Mononuclear cell (primary cell): ENCODE results near the gene BICDL2. TPM values are rescaled to one million over a fixed set of nuclear protein-coding genes. Genes with fewer than 3 reads are reported as not detected.
"Not testable (repeated sequence)": the region's sequence is repeated elsewhere in the genome, so short reads cannot be mapped to it uniquely, and the experiment has no call there.

ENCODE experiments used
- H3K27me3 ChIP-seq: 2 replicates; pipeline ENCODE4 v1.6.0; 2011; ENCODE audit warnings: low read length, control low read depth; ENCODE audit not compliant: insufficient read depth
- H3K4me1 ChIP-seq: 2 replicates; pipeline ENCODE4 v1.5.1; 2011; ENCODE audit warnings: mild to moderate bottlenecking, low read length, control low read depth; ENCODE audit not compliant: insufficient read depth
- H3K4me3 ChIP-seq: 2 replicates; pipeline ENCODE4 v1.5.1; 2011; ENCODE audit warnings: mild to moderate bottlenecking, low read length, moderate library complexity
- H3K9me3 ChIP-seq: 2 replicates; pipeline ENCODE4 v1.5.1; 2011; ENCODE audit warnings: low read depth, mild to moderate bottlenecking, control low read depth, low read length
- total RNA-seq: library from RNA; depleted of rRNA; stranded (reverse); fragments of >200 nt; gene quantifications from one replicate; pipeline ENCODE4 v1.2.3, GENCODE V29; 2012

The BICDL2 gene
- 0.10 TPM for total RNA-seq

GRCh38 chr16:3036726-3037315 lies at the start of gene BICDL2:
BICDL2 (minus strand) TSS chr16:3036944; CDS start chr16:3035496, 1,448 bp downstream.
- Histone ChIP-seq H3K4me1 (peaks cover 10% of the 10 kb centered on the region), H3K27me3 (peaks cover 61% of the 10 kb centered on the region), H3K4me3 (no peak within 1 kb of the TSS), H3K9me3 (no peaks in the 10 kb centered on the region)

GRCh38 chr16:3085868-3086595 lies 49.3 kb upstream of the BICDL2 start:
- no peaks in the 10 kb centered on the region for H3K27me3 ChIP-seq
- H3K4me3 ChIP-seq, result peak overlapping the region; percentile 44
- H3K4me1 ChIP-seq, result peaks cover 28% of the 10 kb centered on the region
- H3K9me3 ChIP-seq, result no peaks in the 10 kb centered on the region

DNA sequence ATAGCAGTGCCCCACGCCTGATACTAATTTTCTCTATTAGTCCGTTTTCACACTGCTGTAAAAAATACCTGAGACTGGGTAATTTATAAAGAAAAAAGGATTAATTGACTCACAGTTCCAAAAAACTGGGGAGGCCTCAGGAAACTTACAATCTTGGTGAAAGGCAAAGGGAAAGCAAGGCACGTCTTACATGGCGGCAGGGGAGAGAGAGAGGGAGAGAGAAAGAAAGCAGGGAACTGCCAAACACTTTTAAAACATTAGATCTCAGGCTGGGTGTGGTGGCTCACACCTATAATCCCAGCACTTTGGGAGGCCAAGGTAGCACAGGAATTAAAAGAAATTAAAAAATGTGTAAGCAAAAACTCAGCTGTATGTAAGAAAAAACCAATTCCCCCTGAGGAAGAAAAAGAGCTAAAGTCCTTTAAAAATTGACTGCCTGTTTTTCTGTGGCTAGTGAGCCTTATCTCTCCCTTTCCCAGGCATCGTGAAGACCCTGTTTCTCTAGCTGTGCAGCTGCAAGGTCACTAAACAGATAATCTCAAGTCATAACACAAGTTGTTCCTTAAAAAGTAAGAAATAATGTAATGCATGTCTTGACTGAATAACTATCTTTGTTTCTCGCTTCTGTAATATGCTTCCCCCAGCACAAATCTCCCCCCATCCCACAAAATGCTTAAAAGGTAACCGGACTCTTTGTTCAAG lies 48.4 kb upstream of the BICDL2 start:
- Histone ChIP-seq H3K27me3 (no peaks in the 10 kb centered on the region), H3K9me3 (no peaks in the 10 kb centered on the region), H3K4me1 (peaks cover 28% of the 10 kb centered on the region), H3K4me3 (no peak overlapping the region)

DNA sequence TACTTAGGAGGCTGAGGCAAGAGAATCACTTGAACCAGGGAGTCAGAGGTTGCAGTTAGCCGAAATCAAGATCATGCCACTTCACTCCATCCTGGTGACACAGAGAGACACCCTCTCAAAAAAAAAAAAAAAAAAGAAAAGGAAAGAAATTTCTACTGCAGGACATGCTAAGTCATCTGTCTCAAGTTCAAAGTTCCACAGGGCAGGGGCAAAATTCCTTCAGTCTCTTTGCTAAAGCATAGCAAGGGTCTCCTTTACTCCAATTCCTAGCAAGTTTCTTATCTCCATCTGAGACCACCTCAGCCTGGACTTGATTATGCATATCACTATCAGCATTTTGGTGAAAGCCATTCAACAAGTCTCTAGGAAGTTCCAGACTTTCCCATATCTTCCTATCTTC lies 47.7 kb upstream of the BICDL2 start:
- Histone ChIP-seq H3K4me1 (peaks cover 28% of the 10 kb centered on the region), H3K27me3 (no peaks in the 10 kb centered on the region), H3K4me3 (no peak overlapping the region), H3K9me3 (no peaks in the 10 kb centered on the region)

GRCh38 chr16:3083408-3083807 lies 46.7 kb upstream of the BICDL2 start:
- not testable (repeated sequence) for H3K9me3 ChIP-seq, H3K4me3 ChIP-seq, H3K27me3 ChIP-seq
- peaks cover 28% of the 10 kb centered on the region for H3K4me1 ChIP-seq

DNA sequence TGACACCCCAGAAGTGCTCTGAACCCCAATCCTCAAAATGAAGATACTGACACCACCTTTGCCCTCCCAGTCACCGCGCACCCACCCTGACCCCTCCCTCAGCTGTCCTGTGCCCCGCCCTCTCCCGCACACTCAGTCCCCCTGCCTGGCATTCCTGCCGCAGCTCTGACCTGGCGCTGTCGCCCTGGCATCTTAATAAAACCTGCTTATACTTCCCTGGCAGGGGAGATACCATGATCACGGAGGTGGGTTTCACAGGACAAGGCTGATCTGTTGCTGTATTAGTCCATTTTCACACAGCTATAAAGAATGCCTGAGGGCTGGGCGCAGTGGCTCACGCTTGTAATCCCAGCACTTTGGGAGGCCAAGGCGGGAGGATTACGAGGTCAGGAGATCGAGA lies 45.2 kb upstream of the BICDL2 start:
- H3K9me3 ChIP-seq, H3K27me3 ChIP-seq, H3K4me3 ChIP-seq: not testable (repeated sequence)
- peaks cover 25% of the 10 kb centered on the region for H3K4me1 ChIP-seq

- no peak overlapping the region for H3K4me3 ChIP-seq
- H3K27me3 ChIP-seq, result no peaks in the 10 kb centered on the region
- H3K9me3 ChIP-seq, result no peaks in the 10 kb centered on the region
- H3K4me1 ChIP-seq, result peaks cover 29% of the 10 kb centered on the region
Measured at GRCh38 chr16:3080024-3080423, 43.3 kb upstream of the BICDL2 start.

GRCh38 chr16:3076577-3076976 lies 39.8 kb upstream of the BICDL2 start:
- no peak overlapping the region for H3K4me3 ChIP-seq
- no peaks in the 10 kb centered on the region for H3K9me3 ChIP-seq
- H3K4me1 ChIP-seq, result peaks cover 60% of the 10 kb centered on the region
- H3K27me3 ChIP-seq, result no peaks in the 10 kb centered on the region

DNA sequence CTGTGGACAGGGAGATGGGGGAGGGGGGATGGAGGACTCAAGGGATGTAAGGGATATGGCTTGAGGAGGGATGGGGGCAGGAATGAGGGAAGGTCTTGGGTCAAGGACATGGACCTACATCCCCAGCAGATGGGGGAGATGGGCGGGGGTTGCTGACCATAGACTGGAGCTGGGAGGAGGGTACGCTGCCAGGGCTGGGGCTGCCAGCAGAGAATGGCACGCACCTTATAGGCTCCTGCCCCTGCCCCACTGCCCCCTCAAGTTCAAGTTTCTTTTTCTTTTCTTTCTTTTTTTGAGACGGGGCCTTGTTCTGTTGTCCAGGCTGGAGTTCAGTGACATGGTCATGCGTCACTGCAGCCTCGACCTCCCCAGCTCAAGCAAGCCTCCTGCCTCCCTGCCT lies 39.2 kb upstream of the BICDL2 start:
- H3K4me3 ChIP-seq, H3K27me3 ChIP-seq, H3K9me3 ChIP-seq: not testable (repeated sequence)
- peaks cover 66% of the 10 kb centered on the region for H3K4me1 ChIP-seq

DNA sequence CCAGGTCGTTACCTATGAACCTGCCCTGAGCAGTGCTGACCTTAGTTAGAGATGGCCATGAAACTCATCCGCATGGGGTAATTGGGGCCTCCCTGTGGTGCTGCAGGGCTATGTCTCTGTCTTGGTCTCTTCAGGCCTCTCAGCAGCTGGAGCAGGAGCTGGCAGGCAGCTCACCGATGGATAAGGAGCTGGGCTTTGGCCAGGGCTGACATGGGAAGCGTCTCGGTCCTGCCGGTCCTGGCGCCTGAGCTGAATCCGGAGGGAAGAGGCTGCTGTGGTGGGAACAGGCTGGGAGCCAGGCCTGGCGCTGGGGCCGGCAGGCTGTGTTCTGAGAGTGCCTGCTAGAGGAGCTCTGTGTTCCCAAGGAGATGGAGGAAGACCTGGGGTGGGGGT lies 38.8 kb upstream of the BICDL2 start:
- peaks cover 70% of the 10 kb centered on the region for H3K4me1 ChIP-seq
- no peaks in the 10 kb centered on the region for H3K27me3 ChIP-seq
- no peaks in the 10 kb centered on the region for H3K9me3 ChIP-seq
- H3K4me3 ChIP-seq, result no peak overlapping the region

- no peaks in the 10 kb centered on the region for H3K27me3 ChIP-seq
- no peaks in the 10 kb centered on the region for H3K9me3 ChIP-seq
- no peak overlapping the region for H3K4me3 ChIP-seq
- peaks cover 76% of the 10 kb centered on the region for H3K4me1 ChIP-seq
Measured at GRCh38 chr16:3074860-3075522, 38.2 kb upstream of the BICDL2 start.

DNA sequence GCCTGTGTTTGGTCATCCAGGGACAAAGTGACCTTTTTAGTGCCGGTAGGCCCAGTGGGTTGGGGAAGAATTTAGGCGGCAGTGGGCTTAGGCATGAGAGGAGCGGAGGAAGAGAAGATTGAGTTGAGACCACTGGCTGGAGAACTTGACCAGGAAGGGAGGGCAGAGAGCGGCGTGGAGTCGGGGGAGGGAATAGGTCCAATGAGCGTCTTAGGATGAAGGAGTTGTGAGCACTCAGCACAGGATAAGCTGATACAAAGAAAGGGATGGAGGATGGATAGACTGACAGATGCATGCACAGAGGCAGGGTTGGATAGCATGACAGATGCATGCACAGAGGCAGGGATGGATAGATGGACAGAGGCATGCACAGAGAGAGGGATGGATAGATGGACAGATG lies 36.7 kb upstream of the BICDL2 start:
- Histone ChIP-seq H3K27me3 (no peaks in the 10 kb centered on the region), H3K4me1 (peaks cover 89% of the 10 kb centered on the region), H3K4me3 (no peak overlapping the region), H3K9me3 (no peaks in the 10 kb centered on the region)

- H3K9me3 ChIP-seq, H3K27me3 ChIP-seq, H3K4me3 ChIP-seq: not testable (repeated sequence)
- H3K4me1 ChIP-seq, result peaks cover 93% of the 10 kb centered on the region
Measured at GRCh38 chr16:3072576-3073263, 36.0 kb upstream of the BICDL2 start.

DNA sequence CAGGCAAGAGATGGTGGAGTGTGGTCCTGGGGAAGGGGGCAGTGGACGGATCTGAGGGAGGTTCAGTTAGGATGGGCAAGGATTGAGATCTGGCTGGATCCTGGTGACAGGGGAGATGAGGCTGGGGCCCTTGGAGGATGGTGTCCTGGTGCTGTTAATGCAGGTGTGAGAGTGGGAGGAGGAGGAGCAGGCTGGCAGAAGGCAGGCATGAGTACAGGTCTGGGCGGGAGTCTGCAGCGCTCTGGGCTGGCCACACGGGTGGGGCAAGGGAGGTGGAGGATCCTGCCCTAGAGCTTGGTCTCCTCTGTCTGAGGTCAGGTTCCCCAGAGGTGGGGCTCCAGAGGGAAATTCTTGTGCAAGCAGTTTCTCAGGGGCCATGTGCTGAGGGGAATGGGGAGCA lies 35.4 kb upstream of the BICDL2 start:
- not testable (repeated sequence) for H3K27me3 ChIP-seq, H3K9me3 ChIP-seq, H3K4me3 ChIP-seq
- peaks cover 87% of the 10 kb centered on the region for H3K4me1 ChIP-seq

DNA sequence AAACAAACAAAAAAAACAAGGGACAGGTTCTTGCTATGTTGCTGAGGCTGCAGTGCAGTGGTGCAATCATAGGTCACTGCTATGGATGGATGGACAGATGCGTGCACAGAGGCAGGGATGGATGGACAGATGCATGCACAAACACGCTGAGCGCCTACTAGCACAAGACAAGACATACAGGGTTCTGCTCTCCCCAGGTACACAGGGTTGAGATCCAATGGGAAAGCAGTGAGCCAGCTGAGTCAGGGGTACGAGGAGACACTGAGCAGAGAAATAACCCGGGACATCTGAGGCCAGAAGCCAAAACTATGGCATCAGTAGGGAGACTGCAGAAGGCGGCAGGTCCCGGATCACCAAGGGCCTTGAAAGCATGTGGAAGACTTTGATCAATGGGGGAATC lies 34.9 kb upstream of the BICDL2 start:
- Histone ChIP-seq H3K9me3 (no peaks in the 10 kb centered on the region), H3K4me1 (peaks cover 82% of the 10 kb centered on the region), H3K4me3 (no peak overlapping the region), H3K27me3 (no peaks in the 10 kb centered on the region)
